Measurements from ENCODE around the gene NEDD4L. TPM values are rescaled to one million over a fixed set of nuclear protein-coding genes. Genes with fewer than 3 reads are reported as not detected.

Gene NEDD4L
- total and polyA plus RNA-seq, 4 donors, result 10.2 to 20.3 (median 13.2) TPM

GRCh38 chr18:58077329-58077728, 33.3 kb downstream of the NEDD4L start:
- WGBS, result 85% methylated on average over 9 of the region's 9 CpGs
- H3K27me3 ChIP-seq (ENCODE audit: control insufficient read depth in 4 of 4, insufficient read depth in 4 of 4, low read length in 3 of 4), result no peaks in the 10 kb centered on the region
- H3K4me1 ChIP-seq (ENCODE audit: control insufficient read depth in 4 of 4, insufficient read depth in 4 of 4, low read length in 3 of 4), result no peaks in the 10 kb centered on the region

More at GRCh38 chr18:58077329-58077728, 33.3 kb downstream of the NEDD4L start:
- H3K9ac ChIP-seq (ENCODE audit: low read depth in 1 of 2, low read length in 2 of 2), result no peak overlapping the region
- TF ChIP-seq, protein P1, sequence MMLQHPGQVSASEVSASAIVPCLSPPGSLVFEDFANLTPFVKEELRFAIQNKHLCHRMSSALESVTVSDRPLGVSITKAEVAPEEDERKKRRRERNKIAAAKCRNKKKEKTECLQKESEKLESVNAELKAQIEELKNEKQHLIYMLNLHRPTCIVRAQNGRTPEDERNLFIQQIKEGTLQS (IDR thresholded peaks at IDR 0.05), result no peak
- TF ChIP-seq, protein P2, sequence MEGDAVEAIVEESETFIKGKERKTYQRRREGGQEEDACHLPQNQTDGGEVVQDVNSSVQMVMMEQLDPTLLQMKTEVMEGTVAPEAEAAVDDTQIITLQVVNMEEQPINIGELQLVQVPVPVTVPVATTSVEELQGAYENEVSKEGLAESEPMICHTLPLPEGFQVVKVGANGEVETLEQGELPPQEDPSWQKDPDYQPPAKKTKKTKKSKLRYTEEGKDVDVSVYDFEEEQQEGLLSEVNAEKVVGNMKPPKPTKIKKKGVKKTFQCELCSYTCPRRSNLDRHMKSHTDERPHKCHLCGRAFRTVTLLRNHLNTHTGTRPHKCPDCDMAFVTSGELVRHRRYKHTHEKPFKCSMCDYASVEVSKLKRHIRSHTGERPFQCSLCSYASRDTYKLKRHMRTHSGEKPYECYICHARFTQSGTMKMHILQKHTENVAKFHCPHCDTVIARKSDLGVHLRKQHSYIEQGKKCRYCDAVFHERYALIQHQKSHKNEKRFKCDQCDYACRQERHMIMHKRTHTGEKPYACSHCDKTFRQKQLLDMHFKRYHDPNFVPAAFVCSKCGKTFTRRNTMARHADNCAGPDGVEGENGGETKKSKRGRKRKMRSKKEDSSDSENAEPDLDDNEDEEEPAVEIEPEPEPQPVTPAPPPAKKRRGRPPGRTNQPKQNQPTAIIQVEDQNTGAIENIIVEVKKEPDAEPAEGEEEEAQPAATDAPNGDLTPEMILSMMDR (IDR thresholded peaks at IDR 0.05; ENCODE audit: low read depth, low read length, missing input control), result no peak
- TF ChIP-seq YY1 (IDR thresholded peaks at IDR 0.05) (no peak), RAD21 (IDR thresholded peaks at IDR 0.05) (no peak), HNF4A (conservative IDR thresholded peaks at IDR 0.05) (no peak), NR2F2 (IDR thresholded peaks at IDR 0.05) (no peak), EGR1 (IDR thresholded peaks at IDR 0.05; ENCODE audit: low read depth in 2 of 2) (no peak), FOXA2 (IDR thresholded peaks at IDR 0.05) (no peak), REST (IDR thresholded peaks at IDR 0.05) (no peak), GABPA (IDR thresholded peaks at IDR 0.05 in 1 of 2, conservative IDR thresholded peaks at IDR 0.05 in 1 of 2) (no peak)
- TF ChIP-seq, protein P3, sequence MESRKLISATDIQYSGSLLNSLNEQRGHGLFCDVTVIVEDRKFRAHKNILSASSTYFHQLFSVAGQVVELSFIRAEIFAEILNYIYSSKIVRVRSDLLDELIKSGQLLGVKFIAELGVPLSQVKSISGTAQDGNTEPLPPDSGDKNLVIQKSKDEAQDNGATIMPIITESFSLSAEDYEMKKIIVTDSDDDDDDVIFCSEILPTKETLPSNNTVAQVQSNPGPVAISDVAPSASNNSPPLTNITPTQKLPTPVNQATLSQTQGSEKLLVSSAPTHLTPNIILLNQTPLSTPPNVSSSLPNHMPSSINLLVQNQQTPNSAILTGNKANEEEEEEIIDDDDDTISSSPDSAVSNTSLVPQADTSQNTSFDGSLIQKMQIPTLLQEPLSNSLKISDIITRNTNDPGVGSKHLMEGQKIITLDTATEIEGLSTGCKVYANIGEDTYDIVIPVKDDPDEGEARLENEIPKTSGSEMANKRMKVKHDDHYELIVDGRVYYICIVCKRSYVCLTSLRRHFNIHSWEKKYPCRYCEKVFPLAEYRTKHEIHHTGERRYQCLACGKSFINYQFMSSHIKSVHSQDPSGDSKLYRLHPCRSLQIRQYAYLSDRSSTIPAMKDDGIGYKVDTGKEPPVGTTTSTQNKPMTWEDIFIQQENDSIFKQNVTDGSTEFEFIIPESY (IDR thresholded peaks at IDR 0.05), result no peak
- no peak for DNase-seq (ENCODE audit: low spot score)
- no peaks in the 10 kb centered on the region for H3K9me3 ChIP-seq (ENCODE audit: control insufficient read depth in 4 of 4, low read length in 3 of 4)
- H3K4me3 ChIP-seq (ENCODE audit: low read depth in 1 of 3, low read length in 3 of 3), result no peak overlapping the region
- no peaks in the 10 kb centered on the region for H3K36me3 ChIP-seq (ENCODE audit: control insufficient read depth in 4 of 4, insufficient read depth in 3 of 4, low read depth in 1 of 4, low read length in 3 of 4)
- no peak overlapping the region for H3K27ac ChIP-seq (ENCODE audit: low read depth in 1 of 2, low read length in 2 of 2)

All from liver (tissue), 9 donors.